ENCODE measurements around the gene EPN3. TPM values are rescaled to one million over a fixed set of nuclear protein-coding genes. Genes with fewer than 3 reads are reported as not detected.

The EPN3 gene
- total RNA-seq, 1 experiment from 2014 or later: 53.2 TPM

DNA sequence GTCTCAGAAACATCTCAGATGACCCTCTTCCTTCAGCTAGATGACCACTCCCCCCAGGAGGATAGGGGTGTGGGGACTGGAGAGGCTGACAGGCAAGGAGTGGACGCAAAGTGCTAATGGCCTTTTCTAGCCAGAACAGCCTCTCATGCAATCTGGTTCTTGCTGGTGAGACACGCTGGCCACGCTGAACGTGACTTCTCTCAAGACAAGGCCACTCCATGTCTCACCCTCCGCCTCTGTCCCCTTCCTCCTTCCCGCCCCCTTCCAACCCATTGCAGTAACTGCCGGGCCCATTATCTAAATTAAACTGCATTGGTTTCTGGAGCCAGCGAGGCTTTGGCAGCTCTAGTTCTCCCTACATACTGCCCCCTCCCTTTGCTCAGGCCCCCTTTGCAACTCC lies 37.5 kb downstream of the EPN3 start:
- no peaks in the 10 kb centered on the region for H3K36me3 Mint-ChIP-seq (ENCODE audit: insufficient read depth, unreplicated experiment)
- H3K27ac Mint-ChIP-seq (ENCODE audit: unreplicated experiment): no peak overlapping the region
- intact Hi-C loops (cut with micrococcal nuclease; ENCODE audit: unreplicated experiment): no loop called here
- H3K9me3 ChIP-seq: no peaks in the 10 kb centered on the region
- peaks cover 6% of the 10 kb centered on the region for H3K27me3 Mint-ChIP-seq (ENCODE audit: insufficient read depth, unreplicated experiment)
- no peaks in the 10 kb centered on the region for H3K9me3 Mint-ChIP-seq (ENCODE audit: unreplicated experiment)
- no peaks in the 10 kb centered on the region for H3K36me3 ChIP-seq (ENCODE audit: control insufficient read depth, insufficient read depth, low read length)
- BruUV-seq (replicated peaks): no TSS peak
- H3K27me3 ChIP-seq (replicated peaks; ENCODE audit: control insufficient read depth, insufficient read depth, low read length): peaks cover 3% of the 10 kb centered on the region; the same call in 1 of the 2 replicates
- H3K4me3 ChIP-seq (ENCODE audit: low read depth, low read length): no peak overlapping the region
- no peaks in the 10 kb centered on the region for H3K4me1 Mint-ChIP-seq (ENCODE audit: low read depth, unreplicated experiment)
- no peak overlapping the region for H3K4me3 Mint-ChIP-seq (ENCODE audit: unreplicated experiment)
- CTCF ChIA-PET: interaction anchor here (0.8 to 1.0 kb wide), 3 partner anchors 15 to 58 kb away, joined by 3 to 5 read pairs (median 4); no protein-coding TSS in a partner anchor
- no peak for DNase-seq
- no peaks in the 10 kb centered on the region for H3K4me1 ChIP-seq
- TF ChIP-seq CTCF (IDR thresholded peaks at IDR 0.05; ENCODE audit: insufficient read depth in 1 of 2, low read depth in 1 of 2, low read length in 1 of 2, severe bottlenecking in 1 of 2, unreplicated experiment in 1 of 2): no peak
- POLR2A ChIA-PET: interaction anchor here (0.6 kb wide), 1 partner anchor 20 kb away, joined by 3 read pairs; no protein-coding TSS in a partner anchor

GRCh38 chr17:50570528-50570927 lies 38.0 kb downstream of the EPN3 start:
- POLR2A ChIA-PET: no interaction called here
- Mint-ChIP-seq H3K27me3 (ENCODE audit: insufficient read depth, unreplicated experiment) (peaks cover 6% of the 10 kb centered on the region), H3K4me1 (ENCODE audit: low read depth, unreplicated experiment) (no peaks in the 10 kb centered on the region), H3K9me3 (ENCODE audit: unreplicated experiment) (no peaks in the 10 kb centered on the region), H3K36me3 (ENCODE audit: insufficient read depth, unreplicated experiment) (no peaks in the 10 kb centered on the region), H3K4me3 (ENCODE audit: unreplicated experiment) (no peak overlapping the region), H3K27ac (ENCODE audit: unreplicated experiment) (no peak overlapping the region)
- BruUV-seq (replicated peaks): no TSS peak
- no peak for TF ChIP-seq CTCF (IDR thresholded peaks at IDR 0.05; ENCODE audit: insufficient read depth in 1 of 2, low read depth in 1 of 2, low read length in 1 of 2, severe bottlenecking in 1 of 2, unreplicated experiment in 1 of 2)
- peaks cover 3% of the 10 kb centered on the region; the same call in 1 of the 2 replicates for H3K27me3 ChIP-seq (replicated peaks; ENCODE audit: control insufficient read depth, insufficient read depth, low read length)
- DNase-seq: no peak
- CTCF ChIA-PET: interaction anchor here (0.6 to 1.0 kb wide), 2 partner anchors 9 to 14 kb away, joined by 3 read pairs; no protein-coding TSS in a partner anchor
- intact Hi-C loops (cut with micrococcal nuclease; ENCODE audit: unreplicated experiment): no loop called here
- H3K4me3 ChIP-seq (ENCODE audit: low read depth, low read length): no peak overlapping the region
- no peaks in the 10 kb centered on the region for H3K9me3 ChIP-seq
- H3K36me3 ChIP-seq (ENCODE audit: control insufficient read depth, insufficient read depth, low read length): no peaks in the 10 kb centered on the region
- no peaks in the 10 kb centered on the region for H3K4me1 ChIP-seq

DNA sequence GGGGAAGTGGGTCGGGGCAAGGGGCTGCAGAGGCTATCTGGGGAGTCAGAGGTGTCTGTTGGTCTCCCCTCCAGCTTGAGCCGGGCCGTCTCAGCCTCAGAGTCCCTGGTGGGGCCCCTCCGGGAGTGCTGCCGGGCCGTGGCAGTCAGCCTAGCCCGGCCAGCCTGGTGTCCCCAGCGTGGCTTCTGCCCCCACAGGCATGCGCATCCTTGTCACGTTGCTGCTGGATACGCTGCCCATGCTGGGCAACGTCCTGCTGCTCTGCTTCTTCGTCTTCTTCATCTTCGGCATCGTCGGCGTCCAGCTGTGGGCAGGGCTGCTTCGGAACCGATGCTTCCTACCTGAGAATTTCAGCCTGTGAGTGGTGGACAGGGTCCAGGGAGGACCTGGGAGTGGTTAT lies 39.1 kb downstream of the EPN3 start:
- DNase-seq: no peak
- no TSS peak for BruUV-seq (replicated peaks)
- ChIA-PET CTCF (interaction anchor here (0.6 kb wide), 1 partner anchor 77 kb away, joined by 3 read pairs; no protein-coding TSS in a partner anchor), POLR2A (no interaction called here)
- intact Hi-C loops (cut with micrococcal nuclease; ENCODE audit: unreplicated experiment): no loop called here
- no peaks in the 10 kb centered on the region for H3K36me3 Mint-ChIP-seq (ENCODE audit: insufficient read depth, unreplicated experiment)
- H3K27ac Mint-ChIP-seq (ENCODE audit: unreplicated experiment): no peak overlapping the region
- TF ChIP-seq CTCF (IDR thresholded peaks at IDR 0.05; ENCODE audit: insufficient read depth in 1 of 2, low read depth in 1 of 2, low read length in 1 of 2, severe bottlenecking in 1 of 2, unreplicated experiment in 1 of 2): no peak
- peaks cover 3% of the 10 kb centered on the region for H3K27me3 Mint-ChIP-seq (ENCODE audit: insufficient read depth, unreplicated experiment)
- no peak overlapping the region for H3K4me3 Mint-ChIP-seq (ENCODE audit: unreplicated experiment)
- Histone ChIP-seq H3K4me3 (ENCODE audit: low read depth, low read length) (no peak overlapping the region), H3K9me3 (no peaks in the 10 kb centered on the region), H3K36me3 (ENCODE audit: control insufficient read depth, insufficient read depth, low read length) (no peaks in the 10 kb centered on the region), H3K4me1 (no peaks in the 10 kb centered on the region), H3K27me3 (replicated peaks; ENCODE audit: control insufficient read depth, insufficient read depth, low read length) (no peaks in the 10 kb centered on the region)
- H3K4me1 Mint-ChIP-seq (ENCODE audit: low read depth, unreplicated experiment): no peaks in the 10 kb centered on the region
- H3K9me3 Mint-ChIP-seq (ENCODE audit: unreplicated experiment): no peaks in the 10 kb centered on the region

Data from Caco-2 (cell line).